Activated T-helper 17 cell treated with anti-CD3 and anti-CD28 coated beads, Interleukin-2, amount 50 U/mL, for 72 hours (primary cell): ENCODE measurements around the gene CDKN2A. TPM values are rescaled to one million over a fixed set of nuclear protein-coding genes. Genes with fewer than 3 reads are reported as not detected.
A peak's percentile ranks its signal among the peaks of the same experiment; 100 is the strongest.

Source experiments
- ATAC-seq: fragments of 150-1000 bp; cut with Tn5 transposase; replicated peaks from 2 replicates; pipeline ENCODE4 v1.10.0; 2021; ENCODE audit warnings: mild to moderate bottlenecking, moderate library complexity
- H3K27ac Mint-ChIP-seq: one replicate; pipeline ENCODE4 v1.8.0; 2022; ENCODE audit warnings: mixed read lengths
- H3K27me3 Mint-ChIP-seq: one replicate; pipeline ENCODE4 v1.8.0; 2022; ENCODE audit warnings: mixed read lengths
- H3K36me3 Mint-ChIP-seq: one replicate; pipeline ENCODE4 v1.8.0; 2022; ENCODE audit warnings: low read depth, mild to moderate bottlenecking, mixed read lengths
- H3K4me1 Mint-ChIP-seq: one replicate; pipeline ENCODE4 v1.8.0; 2022; ENCODE audit warnings: mixed read lengths
- H3K4me3 Mint-ChIP-seq: one replicate; pipeline ENCODE4 v1.8.0; 2022; ENCODE audit warnings: mild to moderate bottlenecking, mixed read lengths
- H3K9me3 Mint-ChIP-seq: one replicate; pipeline ENCODE4 v1.8.0; 2022; ENCODE audit warnings: mixed read lengths
- total RNA-seq, 2 donors: library from RNA; stranded (reverse); gene quantifications; one replicate each; pipeline ENCODE4 v1.2.3, GENCODE V29; 2022

The CDKN2A gene
- 1 to 10 TPM; 4.7 to 6.4 TPM for total RNA-seq

DNA sequence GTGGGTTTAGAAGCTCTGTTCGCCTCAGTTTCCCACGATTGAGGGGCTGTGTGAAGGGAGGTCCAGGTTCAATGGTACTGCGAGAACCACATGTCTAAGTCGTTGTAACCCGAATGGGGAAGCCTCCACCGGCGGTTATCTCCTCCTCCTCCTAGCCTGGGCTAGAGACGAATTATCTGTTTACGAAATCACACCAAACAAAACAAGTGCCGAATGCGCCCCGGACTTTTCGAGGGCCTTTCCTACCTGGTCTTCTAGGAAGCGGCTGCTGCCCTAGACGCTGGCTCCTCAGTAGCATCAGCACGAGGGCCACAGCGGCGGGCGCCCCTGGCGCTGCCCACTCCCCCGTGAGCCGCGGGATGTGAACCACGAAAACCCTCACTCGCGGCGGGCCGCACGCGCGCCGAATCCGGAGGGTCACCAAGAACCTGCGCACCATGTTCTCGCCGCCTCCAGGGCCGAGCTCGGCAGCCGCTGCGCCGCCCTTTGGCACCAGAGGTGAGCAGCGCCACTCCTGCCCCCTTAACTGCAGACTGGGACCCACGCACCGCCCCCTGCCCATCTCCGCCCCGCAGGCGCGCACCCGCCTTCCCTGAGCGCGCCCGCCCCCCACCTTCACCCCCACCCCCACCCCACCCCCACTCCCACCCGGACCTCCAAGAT lies at the start of gene CDKN2A:
TSS of gene CDKN2A (minus strand) at position 500 of the 663 bp plus-strand sequence.
- peaks cover 4% of the 10 kb centered on the region for H3K27me3 Mint-ChIP-seq
- ATAC-seq, result peak; percentile 58
- peak within 1 kb of the TSS; percentile 88 for H3K4me3 Mint-ChIP-seq
- no peaks in the 10 kb centered on the region for H3K9me3 Mint-ChIP-seq
- peak within 1 kb of the TSS; percentile 79 for H3K27ac Mint-ChIP-seq
- no peaks in the 10 kb centered on the region for H3K4me1 Mint-ChIP-seq
- H3K36me3 Mint-ChIP-seq, result no peaks in the 10 kb centered on the region

DNA sequence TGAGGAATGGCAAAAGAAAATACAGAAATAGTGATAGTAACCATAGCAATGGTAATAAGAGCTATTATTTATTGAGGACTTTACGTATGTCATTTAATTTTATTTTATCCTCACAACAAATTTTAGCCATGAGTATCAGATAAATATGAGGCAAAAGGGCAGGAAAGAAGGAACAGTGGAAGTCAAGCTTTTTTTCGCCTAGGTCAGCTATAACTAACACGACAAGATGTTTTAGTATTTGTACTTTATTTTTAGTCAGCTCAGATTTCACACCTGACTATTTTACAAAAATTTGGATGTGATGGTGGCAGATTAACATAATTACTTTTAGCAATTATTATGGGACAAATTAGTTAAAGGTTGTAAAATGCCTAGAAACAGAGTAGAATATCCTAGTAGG lies 49.7 kb upstream of the CDKN2A start:
- no peak overlapping the region for H3K4me3 Mint-ChIP-seq
- H3K36me3 Mint-ChIP-seq, result no peaks in the 10 kb centered on the region
- no peak overlapping the region for H3K27ac Mint-ChIP-seq
- peaks cover 11% of the 10 kb centered on the region for H3K4me1 Mint-ChIP-seq
- H3K27me3 Mint-ChIP-seq, result no peaks in the 10 kb centered on the region
- no peaks in the 10 kb centered on the region for H3K9me3 Mint-ChIP-seq
- ATAC-seq, result no peak

DNA sequence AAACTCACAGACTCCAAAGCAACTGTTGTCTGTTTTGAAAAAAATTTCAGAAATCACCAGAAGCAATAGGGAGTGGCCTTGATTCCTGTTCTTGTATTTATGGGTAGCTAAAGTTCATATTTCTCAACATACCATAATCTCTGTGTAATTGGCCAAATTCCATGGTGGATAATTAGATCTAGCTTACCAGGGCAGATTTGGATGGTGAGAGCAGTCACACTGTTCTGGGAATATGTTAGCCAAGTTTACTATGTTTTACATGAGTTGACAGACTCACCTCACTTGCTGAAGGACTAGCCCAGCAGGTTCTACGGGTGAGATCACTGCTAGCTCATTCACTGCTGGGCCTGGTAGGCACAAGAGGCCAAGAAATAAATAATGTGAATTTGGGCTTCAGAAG lies 47.6 kb upstream of the CDKN2A start:
- Mint-ChIP-seq H3K4me3 (no peak overlapping the region), H3K36me3 (no peaks in the 10 kb centered on the region), H3K9me3 (no peaks in the 10 kb centered on the region), H3K27ac (no peak overlapping the region), H3K4me1 (peaks cover 11% of the 10 kb centered on the region), H3K27me3 (no peaks in the 10 kb centered on the region)
- no peak for ATAC-seq

DNA sequence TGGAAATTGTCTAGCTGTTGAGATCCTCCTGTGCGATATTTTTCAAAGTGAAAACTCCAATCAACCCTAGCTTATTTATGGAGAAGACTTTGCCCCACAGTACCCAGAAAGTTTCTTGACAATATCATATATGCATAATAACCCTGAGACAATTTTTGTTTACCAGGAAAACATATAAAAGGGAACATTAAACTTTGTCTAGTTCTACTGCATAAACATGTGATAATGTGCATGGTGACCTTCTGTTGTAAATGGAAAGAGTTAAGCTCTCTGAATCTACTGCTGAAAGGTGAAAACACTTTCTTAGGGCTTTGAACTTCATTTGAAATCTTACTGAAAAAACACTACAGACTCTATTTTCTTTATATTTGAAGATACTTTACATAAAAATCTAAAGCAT lies 47.2 kb upstream of the CDKN2A start:
- H3K27ac Mint-ChIP-seq, result peak overlapping the region; percentile 5
- H3K27me3 Mint-ChIP-seq, result no peaks in the 10 kb centered on the region
- H3K36me3 Mint-ChIP-seq, result no peaks in the 10 kb centered on the region
- H3K9me3 Mint-ChIP-seq, result no peaks in the 10 kb centered on the region
- H3K4me3 Mint-ChIP-seq, result no peak overlapping the region
- H3K4me1 Mint-ChIP-seq, result peaks cover 8% of the 10 kb centered on the region
- ATAC-seq, result no peak

DNA sequence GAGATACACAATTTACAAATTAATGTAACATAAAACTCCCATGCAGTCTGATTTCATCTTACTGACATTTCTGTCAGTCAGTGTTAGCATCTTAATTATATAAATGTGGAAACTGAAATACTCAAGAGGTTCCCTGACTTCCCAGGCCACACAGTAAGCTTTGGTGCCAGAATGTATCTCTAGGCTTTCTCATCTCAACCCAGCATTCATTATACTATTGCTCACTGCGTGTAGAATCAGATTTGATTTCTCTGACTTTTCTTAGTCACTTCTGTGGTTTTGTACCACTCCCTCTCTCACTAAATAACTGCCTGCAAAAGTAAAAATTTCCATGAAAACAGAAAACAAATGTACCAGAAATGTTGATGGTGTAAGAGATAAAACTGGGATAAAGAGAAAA lies 46.6 kb upstream of the CDKN2A start:
- peak overlapping the region; percentile 5 for H3K27ac Mint-ChIP-seq
- ATAC-seq, result peak; percentile 92
- H3K4me1 Mint-ChIP-seq, result peaks cover 6% of the 10 kb centered on the region

DNA sequence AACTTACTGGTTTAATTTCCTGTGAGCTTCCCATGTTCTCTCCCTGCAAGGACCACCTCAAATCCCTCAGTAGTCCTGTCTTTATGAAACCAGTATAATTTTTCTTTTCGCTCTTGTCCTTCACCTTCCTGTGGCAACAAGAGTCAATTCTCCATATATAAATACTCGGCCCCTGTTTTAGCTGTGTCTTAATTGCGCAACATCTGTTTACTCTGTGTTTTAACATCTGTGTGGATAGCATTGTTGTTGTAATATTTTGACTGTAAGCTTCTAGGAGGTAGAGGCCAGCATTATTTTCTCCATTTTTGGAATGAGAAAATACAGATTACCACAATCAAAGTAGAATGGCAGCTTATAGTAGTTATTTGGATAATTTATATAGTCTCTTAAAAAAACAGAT lies 45.1 kb upstream of the CDKN2A start:
- Mint-ChIP-seq H3K4me1 (peaks cover 6% of the 10 kb centered on the region), H3K4me3 (no peak overlapping the region), H3K27me3 (no peaks in the 10 kb centered on the region), H3K36me3 (no peaks in the 10 kb centered on the region), H3K27ac (no peak overlapping the region), H3K9me3 (no peaks in the 10 kb centered on the region)
- ATAC-seq, result no peak

More for the DNA sequence above, 46.6 kb upstream of the CDKN2A start:
- H3K9me3 Mint-ChIP-seq, result no peaks in the 10 kb centered on the region
- no peaks in the 10 kb centered on the region for H3K36me3 Mint-ChIP-seq
- H3K27me3 Mint-ChIP-seq, result no peaks in the 10 kb centered on the region
- no peak overlapping the region for H3K4me3 Mint-ChIP-seq

DNA sequence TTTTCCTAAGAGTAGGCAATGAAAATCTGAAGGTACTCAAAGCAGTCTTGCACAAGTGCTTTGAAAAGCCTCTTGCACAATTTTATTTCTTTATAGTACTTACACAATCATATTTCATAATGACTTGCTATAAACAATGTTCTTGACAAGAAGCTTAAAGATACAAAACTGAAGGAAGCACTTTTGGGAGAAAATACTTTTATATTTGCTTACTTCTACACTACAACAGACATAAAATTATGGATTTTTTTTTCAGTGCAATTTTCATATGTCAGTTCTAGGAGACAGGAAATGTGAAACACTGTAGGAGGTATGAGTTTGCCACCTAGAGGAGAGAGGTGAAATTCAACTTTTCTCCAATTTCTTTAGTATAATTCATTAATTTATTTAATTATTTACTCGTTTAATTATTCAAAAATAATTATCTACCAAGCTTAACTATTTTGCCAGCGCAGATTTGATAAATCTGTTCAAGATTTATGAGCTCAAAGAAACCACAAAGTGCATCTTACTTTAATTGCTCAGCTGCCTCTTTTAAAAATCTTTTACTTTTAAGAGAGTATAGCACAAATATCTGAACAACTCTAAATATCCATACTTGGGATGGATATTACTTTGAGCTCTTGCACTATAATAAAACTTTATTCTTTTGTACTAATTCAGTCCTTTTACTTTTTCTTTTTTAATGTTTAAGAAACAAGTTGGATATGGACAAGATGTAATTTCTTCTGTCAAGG lies 43.9 kb upstream of the CDKN2A start:
- no peak for ATAC-seq
- no peak overlapping the region for H3K4me3 Mint-ChIP-seq
- no peaks in the 10 kb centered on the region for H3K36me3 Mint-ChIP-seq
- peaks cover 6% of the 10 kb centered on the region for H3K4me1 Mint-ChIP-seq
- no peaks in the 10 kb centered on the region for H3K9me3 Mint-ChIP-seq
- no peak overlapping the region for H3K27ac Mint-ChIP-seq
- no peaks in the 10 kb centered on the region for H3K27me3 Mint-ChIP-seq

DNA sequence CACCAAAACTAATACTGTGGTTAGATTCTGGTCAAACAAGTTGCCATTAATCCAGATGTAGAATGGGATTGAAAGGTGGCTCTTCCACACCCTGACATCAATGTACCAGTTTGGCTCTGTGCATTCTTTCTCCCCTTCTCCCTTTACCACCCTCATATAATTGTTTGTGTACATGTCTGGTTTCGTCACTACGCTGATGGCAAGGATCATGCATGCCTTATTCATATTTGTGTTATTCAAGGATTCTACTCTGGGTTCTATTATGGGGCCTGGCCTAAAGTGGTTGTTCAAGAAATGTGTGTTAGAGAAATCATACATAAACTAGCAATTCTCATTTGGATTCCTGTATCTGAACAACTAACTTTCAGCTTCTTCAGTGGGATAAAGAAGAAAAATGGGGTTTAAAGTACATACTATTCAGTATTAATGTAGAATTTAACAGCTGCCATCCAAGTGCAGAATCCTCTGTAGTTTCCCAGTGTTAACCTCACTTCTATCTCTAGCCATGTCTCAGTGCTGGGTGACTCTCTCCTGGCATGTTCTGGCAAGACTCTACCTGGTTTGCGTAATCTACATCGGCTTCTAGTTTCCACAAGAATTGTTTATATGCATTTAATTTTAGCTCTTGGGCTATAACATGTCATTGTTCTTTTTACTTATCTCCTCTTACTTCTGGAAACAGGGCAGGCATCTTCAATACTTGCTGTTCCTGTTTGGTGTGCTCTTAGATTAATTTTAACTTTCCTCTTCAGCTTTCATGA lies 42.9 kb upstream of the CDKN2A start:
- peaks cover 10% of the 10 kb centered on the region for H3K4me1 Mint-ChIP-seq
- H3K36me3 Mint-ChIP-seq, result no peaks in the 10 kb centered on the region
- H3K27ac Mint-ChIP-seq, result no peak overlapping the region
- ATAC-seq, result no peak
- H3K27me3 Mint-ChIP-seq, result no peaks in the 10 kb centered on the region
- no peak overlapping the region for H3K4me3 Mint-ChIP-seq
- H3K9me3 Mint-ChIP-seq, result no peaks in the 10 kb centered on the region

DNA sequence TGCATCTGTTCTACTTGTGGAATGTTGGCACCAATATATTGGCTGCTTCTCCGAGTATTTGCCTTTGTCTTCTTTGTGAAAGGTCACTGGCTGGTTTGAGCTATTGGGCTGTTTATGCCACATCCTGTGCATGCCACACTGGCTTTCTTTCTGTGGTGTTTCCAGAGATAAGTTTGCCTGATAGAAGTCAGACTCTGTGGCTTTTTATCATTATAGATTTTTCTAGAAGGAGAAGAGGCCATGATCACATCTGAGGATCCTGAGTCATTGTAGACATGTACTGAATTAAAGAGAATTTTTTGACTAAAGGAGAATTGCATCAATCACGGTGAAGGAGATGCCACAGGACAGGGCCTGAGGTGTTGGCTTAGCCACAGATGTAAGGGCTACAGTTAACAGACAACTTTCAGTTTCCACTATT lies 41.4 kb upstream of the CDKN2A start:
- no peaks in the 10 kb centered on the region for H3K36me3 Mint-ChIP-seq
- no peaks in the 10 kb centered on the region for H3K27me3 Mint-ChIP-seq
- no peaks in the 10 kb centered on the region for H3K9me3 Mint-ChIP-seq
- no peak overlapping the region for H3K4me3 Mint-ChIP-seq
- H3K27ac Mint-ChIP-seq, result no peak overlapping the region
- ATAC-seq, result peak; percentile 79
- peaks cover 6% of the 10 kb centered on the region for H3K4me1 Mint-ChIP-seq

DNA sequence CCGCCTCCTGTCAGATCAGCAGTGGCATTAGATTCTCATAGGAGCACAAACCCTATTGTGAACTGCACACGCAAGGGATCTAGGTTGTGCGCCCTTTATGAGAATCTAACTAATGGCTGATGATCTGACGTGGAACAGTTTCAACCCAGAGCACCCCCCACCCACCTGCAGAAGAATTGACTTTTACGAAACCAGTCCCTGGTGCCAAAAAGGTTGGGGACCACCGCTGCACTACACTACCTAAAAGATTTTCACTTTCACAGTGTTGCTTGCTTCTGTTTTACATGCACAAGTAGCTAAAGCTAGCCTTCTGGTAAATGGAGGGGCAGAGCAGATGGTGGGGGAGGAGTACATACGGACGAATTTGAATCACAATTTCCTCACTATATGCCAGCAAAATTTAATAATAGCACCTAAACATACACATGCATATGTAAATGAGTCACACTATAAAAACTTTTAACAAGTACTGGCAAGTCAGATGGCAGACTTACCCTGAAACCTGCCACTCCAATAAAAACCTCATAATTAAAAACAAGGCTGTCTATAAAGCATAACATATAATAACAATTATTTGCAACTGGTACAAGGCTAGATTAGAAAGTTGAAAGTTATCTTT lies 38.9 kb upstream of the CDKN2A start:
- Mint-ChIP-seq H3K27ac (no peak overlapping the region), H3K36me3 (no peaks in the 10 kb centered on the region), H3K4me3 (no peak overlapping the region), H3K4me1 (peaks cover 6% of the 10 kb centered on the region), H3K9me3 (no peaks in the 10 kb centered on the region), H3K27me3 (no peaks in the 10 kb centered on the region)
- no peak for ATAC-seq

DNA sequence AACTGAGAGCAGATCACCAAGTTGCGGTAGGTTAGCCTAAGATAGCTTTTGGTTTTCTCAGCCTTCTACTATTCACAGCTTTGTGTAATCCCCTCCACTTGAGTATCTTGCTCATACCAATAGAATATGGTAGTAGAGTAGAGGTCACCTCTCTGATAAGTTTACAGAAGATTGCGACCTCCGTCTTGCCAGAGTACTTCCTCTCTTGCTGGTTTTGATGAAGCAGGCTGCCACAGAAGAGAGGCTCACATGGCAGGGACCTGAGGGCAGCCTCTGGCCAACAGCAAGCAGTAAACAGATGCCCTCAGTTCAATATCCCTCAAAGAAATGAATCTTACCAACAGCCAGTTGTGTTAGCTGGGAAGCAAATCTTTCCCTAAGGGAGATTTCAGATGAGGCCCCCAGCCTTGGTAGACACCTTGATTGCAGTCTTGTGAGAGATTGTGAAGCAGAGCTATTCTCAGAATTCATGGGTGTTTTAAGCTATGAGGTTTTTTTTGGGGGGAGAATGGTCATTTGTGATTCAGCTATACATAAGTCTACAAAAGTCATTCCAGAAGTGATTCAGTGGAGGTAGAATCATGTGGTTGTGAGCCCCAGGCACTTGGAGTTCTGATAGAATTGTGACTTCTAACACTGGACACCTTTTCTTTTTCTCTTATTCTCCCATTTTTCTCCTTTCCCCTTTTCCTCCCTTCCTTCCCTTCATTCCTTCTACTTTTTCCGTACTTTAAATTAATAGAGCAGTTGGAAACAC lies 37.6 kb upstream of the CDKN2A start:
- no peak overlapping the region for H3K4me3 Mint-ChIP-seq
- peaks cover 6% of the 10 kb centered on the region for H3K4me1 Mint-ChIP-seq
- H3K27ac Mint-ChIP-seq, result no peak overlapping the region
- peak; percentile 61 for ATAC-seq
- no peaks in the 10 kb centered on the region for H3K27me3 Mint-ChIP-seq
- no peaks in the 10 kb centered on the region for H3K9me3 Mint-ChIP-seq
- H3K36me3 Mint-ChIP-seq, result no peaks in the 10 kb centered on the region

DNA sequence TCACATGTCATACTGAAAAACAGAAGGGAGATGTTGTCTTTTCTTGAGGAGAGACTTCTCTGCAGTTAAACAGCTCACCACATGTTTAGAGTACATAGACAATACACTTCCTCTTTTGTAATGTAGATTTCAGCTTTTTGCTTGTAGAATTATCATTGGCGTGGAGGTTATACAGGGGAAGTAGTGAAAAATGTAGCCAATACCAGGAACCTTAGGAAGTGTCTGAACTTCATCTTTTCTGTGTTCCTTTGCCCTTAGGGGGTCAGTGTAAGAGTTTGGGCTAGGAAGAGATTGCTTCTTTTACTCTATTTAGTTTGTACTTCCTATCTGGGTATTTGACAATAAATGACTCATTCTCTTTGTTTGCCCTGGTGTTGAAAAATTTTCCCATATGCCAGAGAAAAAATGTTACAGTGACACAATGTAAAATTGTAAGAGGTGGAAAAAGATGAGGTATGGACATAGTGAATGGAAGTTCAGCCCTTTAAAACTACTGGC lies 36.0 kb upstream of the CDKN2A start:
- Mint-ChIP-seq H3K27ac (no peak overlapping the region), H3K27me3 (no peaks in the 10 kb centered on the region), H3K9me3 (no peaks in the 10 kb centered on the region), H3K4me3 (no peak overlapping the region), H3K36me3 (no peaks in the 10 kb centered on the region), H3K4me1 (peaks cover 6% of the 10 kb centered on the region)
- no peak for ATAC-seq

DNA sequence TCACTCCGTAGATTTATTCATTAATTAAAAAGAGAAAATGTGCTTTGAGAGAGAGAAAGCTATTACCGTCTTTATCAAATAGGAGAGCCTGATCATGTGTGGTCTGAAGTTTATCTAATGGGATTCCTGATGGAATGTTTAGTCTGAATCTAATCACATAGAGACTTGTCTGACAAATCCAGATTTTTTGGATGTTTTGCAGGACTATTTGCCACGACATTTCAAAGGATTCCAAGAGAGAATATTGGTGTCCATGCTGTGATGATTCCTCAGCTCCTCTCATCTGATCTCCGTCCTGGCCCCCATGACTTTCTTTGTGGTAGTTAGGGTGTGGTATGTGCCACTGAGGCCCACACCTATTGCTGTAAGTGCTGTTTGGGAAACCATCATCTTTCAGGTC lies 35.0 kb upstream of the CDKN2A start:
- Mint-ChIP-seq H3K9me3 (no peaks in the 10 kb centered on the region), H3K4me3 (no peak overlapping the region), H3K27me3 (no peaks in the 10 kb centered on the region), H3K4me1 (peaks cover 6% of the 10 kb centered on the region), H3K36me3 (no peaks in the 10 kb centered on the region), H3K27ac (no peak overlapping the region)
- no peak for ATAC-seq

DNA sequence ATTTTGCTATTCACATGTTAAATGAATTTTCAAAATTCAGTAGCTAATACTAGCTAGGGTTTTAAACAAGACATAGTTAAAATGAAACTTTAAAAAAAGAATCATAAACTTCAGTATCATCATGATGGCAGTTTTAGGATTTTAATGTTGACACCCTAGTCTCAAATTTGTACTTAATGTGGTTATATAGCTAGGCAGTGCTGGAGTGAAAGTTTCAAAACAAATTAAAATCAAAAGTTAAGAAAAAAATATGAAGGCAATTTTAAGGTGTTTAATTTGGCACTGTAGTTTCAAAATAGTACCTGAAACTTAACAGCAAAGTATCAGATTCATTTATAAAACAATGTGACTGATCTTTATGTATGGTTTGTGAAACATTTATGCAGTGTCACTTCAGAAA lies 34.2 kb upstream of the CDKN2A start:
- Mint-ChIP-seq H3K9me3 (no peaks in the 10 kb centered on the region), H3K4me3 (no peak overlapping the region), H3K27ac (no peak overlapping the region), H3K4me1 (peaks cover 6% of the 10 kb centered on the region), H3K27me3 (peaks cover 3% of the 10 kb centered on the region), H3K36me3 (no peaks in the 10 kb centered on the region)
- peak; percentile 31 for ATAC-seq
